HepG2 (cell line): ENCODE measurements around the gene CLN6. TPM values are rescaled to one million over a fixed set of nuclear protein-coding genes. Genes with fewer than 3 reads are reported as not detected.

Experiments used
- CERS6 ChIP-seq: sonication (generic); formaldehyde crosslinking; IDR thresholded peaks from 2 replicates; pipeline ENCODE4 v1.5.0; 2020; ENCODE audit warnings: missing genetic modification reagents
- HNF4A ChIP-seq: sonication (generic); formaldehyde crosslinking; IDR thresholded peaks from 2 replicates; pipeline ENCODE4 v1.4.0; 2020; ENCODE audit warnings: missing genetic modification reagents
- KLF16 ChIP-seq, 2 experiments: sonication (generic) in 1 of 2; formaldehyde crosslinking in 1 of 2; IDR thresholded peaks; 2 replicates each; pipeline versions ENCODE4 v1.6.1 to v1.8.0; 2016 to 2023; ENCODE audit warnings: missing genetic modification reagents in 2 of 2, missing compliant biosample characterization in 1 of 2
- POLR2AphosphoS5 ChIP-seq: IDR thresholded peaks from 2 replicates; pipeline ENCODE4 v1.6.1; 2012; ENCODE audit warnings: low read depth, low read length
- RBM39 ChIP-seq: fragments of 200-400 bp; formaldehyde crosslinking; IDR thresholded peaks from one replicate; pipeline ENCODE4 v1.6.1; 2018; ENCODE audit warnings: antibody characterized with exemption, mild to moderate bottlenecking, low read depth, low read length; ENCODE audit not compliant: poor library complexity, severe bottlenecking
- REXO4 ChIP-seq: sonication (generic); formaldehyde crosslinking; IDR thresholded peaks from 2 replicates; pipeline ENCODE4 v1.8.0; 2022; ENCODE audit warnings: missing genetic modification reagents, mild to moderate bottlenecking, borderline replicate concordance
- RFXANK ChIP-seq: IDR thresholded peaks from 2 replicates; pipeline ENCODE4 v1.6.1; 2016
- TOPORS ChIP-seq: sonication (generic); formaldehyde crosslinking; IDR thresholded peaks from 2 replicates; pipeline ENCODE4 v1.8.0; 2023; ENCODE audit warnings: mild to moderate bottlenecking, missing genetic modification reagents
- ZBED4 ChIP-seq: sonication (generic); formaldehyde crosslinking; IDR thresholded peaks from 2 replicates; pipeline ENCODE4 v1.4.0; 2020; ENCODE audit warnings: missing genetic modification reagents, borderline replicate concordance
- ZKSCAN1 ChIP-seq: fragments of 150-350 bp; IDR thresholded peaks from 2 replicates; pipeline ENCODE4 v1.6.1; 2014; ENCODE audit warnings: low read length
- ZNF276 ChIP-seq: sonication (generic); formaldehyde crosslinking; IDR thresholded peaks from 2 replicates; pipeline ENCODE4 v1.4.0; 2020; ENCODE audit warnings: mild to moderate bottlenecking, low read depth, missing genetic modification reagents
- ZNF432 ChIP-seq: sonication (generic); formaldehyde crosslinking; IDR thresholded peaks from 2 replicates; pipeline ENCODE4 v1.5.0; 2020; ENCODE audit warnings: missing genetic modification reagents, mild to moderate bottlenecking, borderline replicate concordance
- ZNF547 ChIP-seq: sonication (generic); formaldehyde crosslinking; IDR thresholded peaks from 2 replicates; pipeline ENCODE4 v1.5.1; 2020; ENCODE audit warnings: mild to moderate bottlenecking, missing genetic modification reagents
- polyA plus RNA-seq, 8 experiments: library from polyadenylated mRNA; depleted of rRNA in 3 of 8; stranded (reverse) in 7 of 8; unstranded in 1 of 8; fragments of >200 nt; fragmentation: Illumina TruSeq in 4 of 8; extraction: Trizol in 4 of 8; gene quantifications; 2 replicates each; pipeline versions ENCODE4 v1.2.1 to v1.2.3, GENCODE V29; 2011 to 2016; ENCODE audit warnings: low read depth in 4 of 8, missing spikeins in 1 of 8, mixed read lengths in 1 of 8; ENCODE audit not compliant: insufficient read depth in 1 of 8
- total RNA-seq, 5 experiments: library from RNA; depleted of rRNA; stranded (reverse); fragments of >200 nt; fragmentation: Illumina TruSeq; extraction: Trizol; gene quantifications; 2 replicates each; pipeline ENCODE4 v1.2.3, GENCODE V29; 2016; ENCODE audit warnings: low read depth in 1 of 5

Gene CLN6
- total and polyA plus RNA-seq, 2 of the 13 experiments (the other 11 are each of a cell fraction or from before 2014, with no cell fraction given) = 24.9 to 27.1 TPM

- TF ChIP-seq CERS6 (no peak), KLF16 (CRISPR knock-in tag; IDR thresholded peaks at IDR 0.05) (no peak), ZNF276 (CRISPR knock-in tag) (no peak), REXO4 (CRISPR knock-in tag) (no peak), HNF4A (CRISPR knock-in tag) (peak; percentile 17; the same call in 1 of the 2 replicates), ZKSCAN1 (no peak), RFXANK (CRISPR knock-in tag) (no peak), ZNF547 (CRISPR knock-in tag) (no peak), ZBED4 (no peak), POLR2AphosphoS5 (peak; percentile 22; the same call in 1 of the 2 replicates), ZNF432 (CRISPR knock-in tag) (no peak), RBM39 (no peak), TOPORS (CRISPR knock-in tag) (no peak)
Measured at GRCh38 chr15:68192117-68192516, 37.4 kb downstream of the CLN6 start (continued).
